ENCODE results near the gene TRPV4.

TRPV4 gene

DNA sequence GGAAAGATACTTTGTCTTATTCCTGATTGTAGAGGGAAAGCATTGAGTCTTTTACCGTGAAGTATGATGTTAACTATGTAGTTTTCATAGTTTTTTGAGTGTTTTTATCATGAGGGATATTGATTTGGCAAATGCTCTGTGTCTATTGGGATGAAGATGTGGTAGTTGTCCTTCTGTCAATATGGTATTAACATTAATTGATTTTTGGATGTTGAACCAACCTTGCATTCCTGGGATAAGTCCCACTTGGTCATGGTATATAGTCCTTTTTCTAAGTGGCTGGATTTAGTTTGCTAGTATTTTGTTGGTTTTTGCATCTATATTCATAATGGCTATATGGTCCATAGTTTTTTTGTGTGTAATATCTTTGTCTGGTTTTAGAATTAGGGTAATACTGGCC is 76.7 kb downstream of the TRPV4 start:
- Histone ChIP-seq H3K4me1 (ENCODE audit: insufficient read depth, low read length) (no peaks in the 10 kb centered on the region), H3K79me2 (ENCODE audit: insufficient read depth, low read length) (no peaks in the 10 kb centered on the region), H3K4me3 (ENCODE audit: low read depth in 1 of 2, low read length in 2 of 2) (no peak overlapping the region), H3K9me3 (ENCODE audit: insufficient read depth, low read length, severe bottlenecking) (peaks cover 5% of the 10 kb centered on the region), H3K9ac (ENCODE audit: low read depth, low read length) (no peak overlapping the region), H3K36me3 (ENCODE audit: insufficient read depth, low read length) (no peaks in the 10 kb centered on the region), H4K20me1 (ENCODE audit: insufficient read depth, low read length) (no peaks in the 10 kb centered on the region), H3K4me2 (ENCODE audit: insufficient read depth, low read length) (no peak overlapping the region), H3K27ac (ENCODE audit: low read length) (no peak overlapping the region), H3K27me3 (ENCODE audit: insufficient read depth, low read length, poor library complexity) (no peaks in the 10 kb centered on the region), H2AFZ (ENCODE audit: low read depth, low read length) (no peak overlapping the region)
- no peak for TF ChIP-seq EZH2 (IDR thresholded peaks at IDR 0.05; ENCODE audit: borderline replicate concordance, low read depth, low read length, severe bottlenecking)
- TF ChIP-seq, protein P1, sequence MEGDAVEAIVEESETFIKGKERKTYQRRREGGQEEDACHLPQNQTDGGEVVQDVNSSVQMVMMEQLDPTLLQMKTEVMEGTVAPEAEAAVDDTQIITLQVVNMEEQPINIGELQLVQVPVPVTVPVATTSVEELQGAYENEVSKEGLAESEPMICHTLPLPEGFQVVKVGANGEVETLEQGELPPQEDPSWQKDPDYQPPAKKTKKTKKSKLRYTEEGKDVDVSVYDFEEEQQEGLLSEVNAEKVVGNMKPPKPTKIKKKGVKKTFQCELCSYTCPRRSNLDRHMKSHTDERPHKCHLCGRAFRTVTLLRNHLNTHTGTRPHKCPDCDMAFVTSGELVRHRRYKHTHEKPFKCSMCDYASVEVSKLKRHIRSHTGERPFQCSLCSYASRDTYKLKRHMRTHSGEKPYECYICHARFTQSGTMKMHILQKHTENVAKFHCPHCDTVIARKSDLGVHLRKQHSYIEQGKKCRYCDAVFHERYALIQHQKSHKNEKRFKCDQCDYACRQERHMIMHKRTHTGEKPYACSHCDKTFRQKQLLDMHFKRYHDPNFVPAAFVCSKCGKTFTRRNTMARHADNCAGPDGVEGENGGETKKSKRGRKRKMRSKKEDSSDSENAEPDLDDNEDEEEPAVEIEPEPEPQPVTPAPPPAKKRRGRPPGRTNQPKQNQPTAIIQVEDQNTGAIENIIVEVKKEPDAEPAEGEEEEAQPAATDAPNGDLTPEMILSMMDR (IDR thresholded peaks at IDR 0.05; ENCODE audit: borderline replicate concordance, extremely low read depth, low read length, poor library complexity, severe bottlenecking): no peak
- ATAC-seq (ENCODE audit: insufficient read depth, low read depth) (no peak), DNase-seq (no peak)

DNA sequence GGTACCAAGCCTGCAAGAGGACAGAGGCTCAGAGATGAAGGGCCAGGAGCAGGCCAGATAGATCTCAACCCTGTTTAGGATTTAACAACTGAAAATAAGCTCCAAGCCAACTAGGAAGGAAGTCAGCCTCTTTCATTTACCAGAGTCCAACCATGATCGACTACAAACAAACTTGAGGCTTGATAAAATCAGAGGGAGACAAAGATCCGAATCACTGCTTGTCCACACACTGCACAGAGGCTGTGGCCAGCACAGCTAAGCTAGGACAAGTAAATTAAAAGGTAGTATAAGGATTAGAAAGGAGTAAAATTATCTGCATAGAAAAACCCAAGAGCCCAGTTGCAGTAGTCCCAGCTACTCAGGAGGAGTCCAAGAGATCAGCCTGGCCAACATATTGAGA is 79.2 kb downstream of the TRPV4 start:
- Histone ChIP-seq H3K9ac (ENCODE audit: low read depth, low read length) (no peak overlapping the region), H3K27me3 (ENCODE audit: insufficient read depth, low read length, poor library complexity) (no peaks in the 10 kb centered on the region), H3K9me3 (ENCODE audit: insufficient read depth, low read length, severe bottlenecking) (peaks cover 5% of the 10 kb centered on the region), H3K4me1 (ENCODE audit: insufficient read depth, low read length) (no peaks in the 10 kb centered on the region), H3K79me2 (ENCODE audit: insufficient read depth, low read length) (no peaks in the 10 kb centered on the region), H3K27ac (ENCODE audit: low read length) (no peak overlapping the region), H3K36me3 (ENCODE audit: insufficient read depth, low read length) (no peaks in the 10 kb centered on the region), H2AFZ (ENCODE audit: low read depth, low read length) (no peak overlapping the region), H3K4me2 (ENCODE audit: insufficient read depth, low read length) (no peak overlapping the region), H4K20me1 (ENCODE audit: insufficient read depth, low read length) (no peaks in the 10 kb centered on the region), H3K4me3 (ENCODE audit: low read depth in 1 of 2, low read length in 2 of 2) (no peak overlapping the region)
- TF ChIP-seq EZH2 (IDR thresholded peaks at IDR 0.05; ENCODE audit: borderline replicate concordance, low read depth, low read length, severe bottlenecking): no peak
- TF ChIP-seq, protein P1 (IDR thresholded peaks at IDR 0.05; ENCODE audit: borderline replicate concordance, extremely low read depth, low read length, poor library complexity, severe bottlenecking): no peak
- DNase-seq (no peak), ATAC-seq (ENCODE audit: insufficient read depth, low read depth) (no peak)

DNA sequence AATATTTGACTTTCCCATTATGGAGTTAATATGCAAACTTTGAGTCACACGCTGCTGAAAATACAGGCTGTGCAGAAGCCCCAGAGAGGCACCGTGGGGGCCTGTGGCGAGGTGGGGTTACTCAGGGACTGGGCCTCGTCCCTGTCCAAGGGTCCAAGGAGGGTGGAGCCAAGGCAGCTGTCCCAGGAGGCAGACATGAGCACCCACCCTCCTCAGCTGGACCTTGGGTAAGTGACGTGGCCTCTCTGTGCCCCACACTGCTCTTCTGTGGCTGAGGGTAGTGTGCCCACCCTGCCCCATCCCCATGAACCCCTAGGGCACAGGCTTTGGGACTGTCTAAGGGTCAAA is 80.2 kb downstream of the TRPV4 start:
- ATAC-seq (ENCODE audit: insufficient read depth, low read depth): no peak
- no peak overlapping the region for H3K9ac ChIP-seq (ENCODE audit: low read depth, low read length)
- H3K4me1 ChIP-seq (ENCODE audit: insufficient read depth, low read length): no peaks in the 10 kb centered on the region
- peaks cover 5% of the 10 kb centered on the region for H3K9me3 ChIP-seq (ENCODE audit: insufficient read depth, low read length, severe bottlenecking)
- no peaks in the 10 kb centered on the region for H4K20me1 ChIP-seq (ENCODE audit: insufficient read depth, low read length)
- no peaks in the 10 kb centered on the region for H3K27me3 ChIP-seq (ENCODE audit: insufficient read depth, low read length, poor library complexity)
- no peak overlapping the region for H3K27ac ChIP-seq (ENCODE audit: low read length)
- no peak overlapping the region for H3K4me3 ChIP-seq (ENCODE audit: low read depth in 1 of 2, low read length in 2 of 2)
- no peaks in the 10 kb centered on the region for H3K36me3 ChIP-seq (ENCODE audit: insufficient read depth, low read length)
- H3K79me2 ChIP-seq (ENCODE audit: insufficient read depth, low read length): no peaks in the 10 kb centered on the region
- DNase-seq: no peak
- TF ChIP-seq, protein P1 (IDR thresholded peaks at IDR 0.05; ENCODE audit: borderline replicate concordance, extremely low read depth, low read length, poor library complexity, severe bottlenecking): no peak
- TF ChIP-seq EZH2 (IDR thresholded peaks at IDR 0.05; ENCODE audit: borderline replicate concordance, low read depth, low read length, severe bottlenecking): no peak
- H2AFZ ChIP-seq (ENCODE audit: low read depth, low read length): no peak overlapping the region
- H3K4me2 ChIP-seq (ENCODE audit: insufficient read depth, low read length): no peak overlapping the region

Data from DND-41 (cell line).